Panc1 (cell line): ENCODE results near the gene GCN1. TPM values are rescaled to one million over a fixed set of nuclear protein-coding genes. Genes with fewer than 3 reads are reported as not detected.

Source experiments
- ATAC-seq: fragments of 200-7000 bp; cut with Tn5 transposase; 2 replicates; pipeline ENCODE4 v1.9.1; 2020; ENCODE audit warnings: mild to moderate bottlenecking, moderate library complexity
- BruUV-seq: library from RNA; stranded (reverse); fragments of 400-500 nt; replicated peaks from 2 replicates; lab custom pipeline; 2021; lab: Mats Ljungman, UMichigan
- CTCF ChIA-PET: fragments of 300-600 bp; sonication (Branson Sonifier 250); formaldehyde crosslinking; loops from one replicate; lab custom pipeline; 2022; ENCODE audit warnings: antibody characterized with exemption; lab: Charles Lee
- POLR2A ChIA-PET: fragments of 300-600 bp; sonication (Branson Sonifier 250); formaldehyde crosslinking; loops from one replicate; lab custom pipeline; 2022; ENCODE audit warnings: antibody characterized with exemption; lab: Charles Lee
- DNase-seq: peaks from one replicate; pipeline ENCODE4 v3.0.0-alpha.2; 2010; ENCODE audit warnings: low read depth, low spot score
- H3K27ac ChIP-seq: 2 replicates; pipeline ENCODE4 v1.5.1; 2011; ENCODE audit warnings: mild to moderate bottlenecking, low read length, inconsistent platforms
- H3K27me3 ChIP-seq: fragments of 200-500 bp; sonication (Bioruptor generic); 2 replicates; pipeline ENCODE4 v1.6.0; 2014; ENCODE audit warnings: low read length, inconsistent platforms; ENCODE audit not compliant: control insufficient read depth, insufficient read depth
- H3K36me3 ChIP-seq: fragments of 200-500 bp; sonication (Bioruptor generic); 2 replicates; pipeline ENCODE4 v1.5.1; 2014; ENCODE audit warnings: inconsistent platforms, mild to moderate bottlenecking, low read length, moderate library complexity; ENCODE audit not compliant: control insufficient read depth, insufficient read depth
- H3K4me1 ChIP-seq: 2 replicates; pipeline ENCODE4 v1.5.1; 2011; ENCODE audit warnings: inconsistent platforms, mild to moderate bottlenecking, low read length, moderate library complexity; ENCODE audit not compliant: control insufficient read depth, insufficient read depth
- H3K4me3 ChIP-seq, 2 experiments: 2 replicates each; pipeline ENCODE4 v1.5.1; 2011 to 2012; ENCODE audit warnings: low read depth in 2 of 2, low read length in 2 of 2, mild to moderate bottlenecking in 2 of 2, inconsistent platforms in 1 of 2, moderate library complexity in 1 of 2
- H3K9me3 ChIP-seq: fragments of 200-500 bp; sonication (Bioruptor generic); 2 replicates; pipeline ENCODE4 v1.5.1; 2014; ENCODE audit warnings: low read depth, mild to moderate bottlenecking, inconsistent platforms, low read length, moderate library complexity; ENCODE audit not compliant: control insufficient read depth, insufficient read depth
- CTCF ChIP-seq: fragments of 450-650 bp; IDR thresholded peaks from 2 replicates; pipeline ENCODE4 v1.5.1; 2017; ENCODE audit warnings: mild to moderate bottlenecking
- POLR2AphosphoS5 ChIP-seq: IDR thresholded peaks from 2 replicates; pipeline ENCODE4 v1.6.1; 2012; ENCODE audit warnings: mild to moderate bottlenecking, low read depth, low read length, moderate library complexity
- REST ChIP-seq, 2 experiments: IDR thresholded peaks; 2 replicates each; pipeline ENCODE4 v1.6.1; 2011 to 2012; ENCODE audit warnings: low read depth in 2 of 2, control low read depth in 1 of 2, low read length in 1 of 2, mild to moderate bottlenecking in 1 of 2, moderate library complexity in 1 of 2; ENCODE audit not compliant: insufficient read depth in 1 of 2
- SIN3A ChIP-seq: IDR thresholded peaks from 2 replicates; pipeline ENCODE4 v1.6.1; 2012; ENCODE audit warnings: low read depth, mild to moderate bottlenecking, low read length, moderate library complexity, borderline replicate concordance; ENCODE audit not compliant: insufficient read depth
- TCF7L2 ChIP-seq: IDR thresholded peaks from 2 replicates; pipeline ENCODE4 v1.6.1; 2011; ENCODE audit warnings: mild to moderate bottlenecking, low read depth, low read length, inconsistent platforms
- in situ Hi-C: cut with HindIII; loops from 2 replicates; pipeline ENCODE4 v1.10.0; 2016; ENCODE audit warnings: low sequenced_read_pairs, low pct_unique_long_range_greater_than_20kb
- intact Hi-C: fragments of 100-400 bp; cut with micrococcal nuclease; formaldehyde crosslinking; loops from one replicate; pipeline ENCODE4 v1.10.0; 2022; ENCODE audit not compliant: unreplicated experiment
- total RNA-seq: library from RNA; stranded (reverse); gene quantifications from one replicate; pipeline ENCODE4 v1.2.1, GENCODE V29; 2021; ENCODE audit not compliant: unreplicated experiment

GCN1 gene
- total RNA-seq, 1 experiment from 2014 or later: 175 TPM

- H3K27ac ChIP-seq: no peak overlapping the region
These were observed 112.9 kb downstream of the GCN1 start for GRCh38 chr12:120081641-120082040.

More at GRCh38 chr12:120081641-120082040, 112.9 kb downstream of the GCN1 start:
- no peak for DNase-seq
- ChIA-PET POLR2A (no interaction called here), CTCF (no interaction called here)
- Histone ChIP-seq H3K36me3 (no peaks in the 10 kb centered on the region), H3K27me3 (no peaks in the 10 kb centered on the region), H3K4me3 (no peak overlapping the region), H3K4me1 (peaks cover 7% of the 10 kb centered on the region), H3K9me3 (no peaks in the 10 kb centered on the region)
- no peak for ATAC-seq
- no peak for TF ChIP-seq CTCF
- TF ChIP-seq SIN3A: no peak
- TF ChIP-seq REST (IDR thresholded peaks at IDR 0.05; ENCODE audit: insufficient read depth in 1 of 2, low read depth in 2 of 2, low read length in 1 of 2): no peak
- no peak for TF ChIP-seq POLR2AphosphoS5
- no peak for TF ChIP-seq TCF7L2
- BruUV-seq: no TSS peak
- in situ Hi-C loops: no loop called here
- intact Hi-C loops: no loop called here
